OCI-LY3 (cell line): ENCODE measurements around the gene SRPK2.

Experiments used
- H2AFZ ChIP-seq: fragments of 200-600, 300-600 bp; shearing (Covaris generic); 2 replicates; pipeline ENCODE4 v1.6.0; 2014; ENCODE audit warnings: antibody characterized with exemption, low read depth, low read length
- H3K27ac ChIP-seq: fragments of 200-600, 300-600 bp; sonication (generic); 2 replicates; pipeline ENCODE4 v1.5.1; 2014; ENCODE audit warnings: mild to moderate bottlenecking, low read length, moderate library complexity, mixed read lengths
- H3K27me3 ChIP-seq: fragments of 200-600, 300-600 bp; sonication (generic); 2 replicates; pipeline ENCODE4 v1.6.1; 2014; ENCODE audit warnings: low read depth, low read length, mixed read lengths
- H3K36me3 ChIP-seq: fragments of 200-600, 300-600 bp; sonication (generic); replicated peaks from 2 replicates; pipeline ENCODE3; 2014; ENCODE audit warnings: low read depth, low read length, mixed read lengths
- H3K4me1 ChIP-seq: fragments of 300-600, 200-600 bp; sonication (generic); 2 replicates; pipeline ENCODE4 v1.6.1; 2014; ENCODE audit warnings: low read length, mixed read lengths
- H3K4me2 ChIP-seq: fragments of 200-600, 300-600 bp; sonication (generic); 2 replicates; pipeline ENCODE4 v1.6.1; 2014; ENCODE audit warnings: low read length, mixed read lengths
- H3K4me3 ChIP-seq: fragments of 300-600, 200-600 bp; sonication (generic); 2 replicates; pipeline ENCODE4 v1.5.1; 2014; ENCODE audit warnings: antibody characterized with exemption, mild to moderate bottlenecking, low read length, moderate library complexity
- H3K79me2 ChIP-seq: fragments of 300-600, 200-600 bp; shearing (Covaris generic); 2 replicates; pipeline ENCODE4 v1.6.1; 2014; ENCODE audit warnings: mild to moderate bottlenecking, low read length, mixed read lengths
- H3K9ac ChIP-seq: fragments of 300-600, 200-600 bp; shearing (Covaris generic); 2 replicates; pipeline ENCODE4 v1.6.0; 2014; ENCODE audit warnings: mild to moderate bottlenecking, low read length, moderate library complexity
- H3K9me3 ChIP-seq: fragments of 200-600, 300-600 bp; shearing (Covaris generic); 2 replicates; pipeline ENCODE4 v1.6.1; 2014; ENCODE audit warnings: low read length, mixed read lengths; ENCODE audit not compliant: insufficient read depth
- H4K20me1 ChIP-seq: fragments of 200-600, 300-600 bp; sonication (generic); 2 replicates; pipeline ENCODE4 v1.6.1; 2016; ENCODE audit warnings: low read length, mixed read lengths; ENCODE audit not compliant: insufficient read depth
- CTCF ChIP-seq: fragments of 200-600, 300-600 bp; sonication (generic); IDR thresholded peaks from 2 replicates; pipeline ENCODE4 v1.5.1; 2014; ENCODE audit warnings: antibody characterized with exemption, low read length, low read depth
- EZH2phosphoT487 ChIP-seq: fragments of 200-600 bp; shearing (Covaris generic); IDR thresholded peaks from 2 replicates; pipeline ENCODE4 v1.6.1; 2018; ENCODE audit warnings: antibody characterized with exemption, mixed run types, low read depth

SRPK2 gene

GRCh38 chr7:105204520-105204919 is 184.2 kb downstream of the SRPK2 start:
- no peak overlapping the region for H3K9ac ChIP-seq
- H3K79me2 ChIP-seq: peaks cover 22% of the 10 kb centered on the region
- H3K4me1 ChIP-seq: peaks cover 6% of the 10 kb centered on the region
- peaks cover 17% of the 10 kb centered on the region for H4K20me1 ChIP-seq
- no peaks in the 10 kb centered on the region for H3K9me3 ChIP-seq
- H3K4me3 ChIP-seq: no peak overlapping the region
- H2AFZ ChIP-seq: no peak overlapping the region
- no peaks in the 10 kb centered on the region for H3K36me3 ChIP-seq
- H3K27ac ChIP-seq: no peak overlapping the region
- TF ChIP-seq CTCF (no peak), EZH2phosphoT487 (no peak)
- no peak overlapping the region for H3K4me2 ChIP-seq
- no peaks in the 10 kb centered on the region for H3K27me3 ChIP-seq

DNA sequence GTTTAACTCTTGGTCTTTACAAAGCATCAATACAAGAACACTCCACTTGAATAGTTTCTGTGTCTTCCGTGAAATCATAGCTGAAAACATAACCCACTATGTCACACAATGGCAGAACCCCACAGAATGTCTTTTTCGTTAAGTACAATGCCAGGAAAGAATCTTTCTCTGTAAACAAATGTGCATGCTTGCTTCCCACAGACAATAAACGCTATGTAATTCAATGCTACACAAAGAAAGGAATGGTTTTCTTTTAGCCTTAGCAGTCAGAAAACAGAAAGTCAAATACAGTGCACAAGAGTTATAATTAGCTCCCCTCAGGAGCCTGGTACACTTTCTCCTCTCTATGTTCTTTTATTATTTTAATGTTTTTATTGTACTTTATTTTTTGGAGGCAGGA is 186.1 kb downstream of the SRPK2 start:
- H4K20me1 ChIP-seq: peaks cover 17% of the 10 kb centered on the region

DNA sequence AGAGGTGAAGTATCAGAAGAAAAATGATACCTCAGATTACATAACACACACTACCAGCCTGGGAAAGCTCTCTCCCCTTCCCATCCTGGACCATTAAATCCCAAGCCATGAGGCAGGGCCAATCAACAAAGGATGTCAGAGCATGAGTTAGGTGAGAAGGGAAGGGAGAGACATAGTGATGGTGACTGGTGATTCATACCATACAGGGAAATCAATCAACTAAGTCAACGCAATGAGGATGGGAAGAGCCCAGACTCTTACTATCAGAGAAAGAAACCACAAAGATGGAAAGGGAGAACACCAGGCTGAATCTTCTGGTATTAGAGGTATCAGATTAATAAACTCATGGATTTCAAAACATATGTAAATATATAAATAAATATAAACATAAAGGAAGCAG is 189.3 kb downstream of the SRPK2 start:
- Histone ChIP-seq H3K9ac (no peak overlapping the region), H4K20me1 (peaks cover 4% of the 10 kb centered on the region; the same call in 1 of the 2 replicates), H3K79me2 (no peaks in the 10 kb centered on the region), H3K27ac (no peak overlapping the region), H3K9me3 (no peaks in the 10 kb centered on the region), H2AFZ (no peak overlapping the region), H3K4me3 (no peak overlapping the region), H3K4me2 (no peak overlapping the region), H3K36me3 (no peaks in the 10 kb centered on the region), H3K4me1 (no peaks in the 10 kb centered on the region), H3K27me3 (no peaks in the 10 kb centered on the region)
- TF ChIP-seq CTCF (no peak), EZH2phosphoT487 (no peak)

More for the DNA sequence above, 186.1 kb downstream of the SRPK2 start:
- no peaks in the 10 kb centered on the region for H3K27me3 ChIP-seq
- no peak overlapping the region for H3K4me2 ChIP-seq
- no peak overlapping the region for H3K4me3 ChIP-seq
- no peaks in the 10 kb centered on the region for H3K36me3 ChIP-seq
- peaks cover 13% of the 10 kb centered on the region for H3K79me2 ChIP-seq
- H3K27ac ChIP-seq: no peak overlapping the region
- H2AFZ ChIP-seq: no peak overlapping the region
- TF ChIP-seq EZH2phosphoT487 (no peak), CTCF (no peak)
- H3K4me1 ChIP-seq: peaks cover 6% of the 10 kb centered on the region
- no peak overlapping the region for H3K9ac ChIP-seq
- H3K9me3 ChIP-seq: no peaks in the 10 kb centered on the region

DNA sequence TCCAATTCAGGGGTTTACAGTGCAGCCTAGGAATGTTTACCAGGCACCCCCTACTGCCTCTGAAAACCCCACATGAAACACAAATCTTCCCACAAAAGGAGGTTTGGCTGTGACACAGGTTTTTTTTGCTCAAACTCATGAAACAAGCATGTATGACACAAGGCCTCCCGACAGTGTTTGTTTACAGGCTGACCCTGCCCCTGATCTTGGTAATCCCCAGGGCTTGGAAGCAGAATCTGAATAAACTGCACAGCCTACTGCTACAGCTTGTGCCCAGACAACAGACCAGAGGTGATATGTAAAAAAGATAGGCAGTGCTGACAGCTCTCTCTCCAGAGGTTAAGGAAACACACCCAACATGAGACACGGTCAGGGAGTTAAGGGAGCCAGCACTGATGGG is 190.5 kb downstream of the SRPK2 start:
- peaks cover 10% of the 10 kb centered on the region; the same call in 1 of the 2 replicates for H4K20me1 ChIP-seq
- no peak overlapping the region for H3K4me2 ChIP-seq
- TF ChIP-seq CTCF: no peak
- no peak for TF ChIP-seq EZH2phosphoT487
- no peaks in the 10 kb centered on the region for H3K9me3 ChIP-seq
- H3K36me3 ChIP-seq: no peaks in the 10 kb centered on the region
- no peak overlapping the region for H3K27ac ChIP-seq
- H3K9ac ChIP-seq: no peak overlapping the region
- no peaks in the 10 kb centered on the region for H3K79me2 ChIP-seq
- H3K4me3 ChIP-seq: no peak overlapping the region
- no peak overlapping the region for H2AFZ ChIP-seq
- no peaks in the 10 kb centered on the region for H3K27me3 ChIP-seq
- H3K4me1 ChIP-seq: peaks cover 7% of the 10 kb centered on the region
